Prostate gland (tissue), 2 donors: ENCODE results near the gene CACNG1.
"Not testable (repeated sequence)": the region's sequence is repeated elsewhere in the genome, so short reads cannot be mapped to it uniquely, and the experiment has no call there.

Source experiments
- CTCF ChIP-seq, 4 experiments: fragments of 200-600 bp in 2 of 4; fragments of 450-650 bp in 2 of 4; sonication (generic) in 2 of 4; IDR thresholded peaks; 1 replicate in 3 of 4; 2 replicates in 1 of 4; pipeline ENCODE4 v1.5.1; 2016 to 2019; ENCODE audit warnings: antibody characterized with exemption in 4 of 4, mild to moderate bottlenecking in 2 of 4, moderate library complexity in 2 of 4
- POLR2A ChIP-seq: fragments of 450-650 bp; IDR thresholded peaks from one replicate; pipeline ENCODE4 v1.6.1; 2016; ENCODE audit warnings: antibody characterized with exemption, mild to moderate bottlenecking

DNA sequence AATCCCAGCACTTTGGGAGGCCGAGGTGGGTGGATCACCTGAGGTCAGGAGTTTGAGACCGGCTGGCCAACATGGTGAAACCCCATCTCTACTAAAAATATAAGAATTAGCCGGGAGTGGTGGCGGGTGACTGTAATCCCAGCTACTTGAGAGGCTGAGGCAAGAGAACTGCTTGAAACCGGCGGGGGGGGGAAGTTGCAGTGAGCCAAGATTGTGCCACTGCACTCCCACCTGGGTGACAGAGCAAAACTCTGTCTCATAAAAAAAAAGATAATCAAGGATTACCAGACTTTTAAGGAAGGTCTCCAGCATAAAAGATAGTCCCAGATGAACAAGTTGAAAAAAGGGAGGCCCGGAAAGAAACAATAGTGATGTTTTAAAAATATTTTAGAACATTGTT lies 48.4 kb downstream of the CACNG1 start:
- TF ChIP-seq CTCF (IDR thresholded peaks at IDR 0.05); POLR2A: not testable (repeated sequence)
